Heart left ventricle (tissue), 13 donors: Measurements from ENCODE around the gene FYN.

Experiments used
- POLR2A ChIP-seq, 2 donors: fragments of 450-650 bp; IDR thresholded peaks; one replicate each; pipeline ENCODE4 v1.6.1; 2017; ENCODE audit warnings: antibody characterized with exemption in 2 of 2, mild to moderate bottlenecking in 2 of 2, moderate library complexity in 2 of 2
- TF ChIP-seq, protein P1 (sequence below), 12 donors: fragments of 200-600 bp; sonication (generic) in 4 of 12; IDR thresholded peaks; one replicate each; pipeline versions ENCODE4 v1.5.0 to v1.8.0; 2018 to 2022; ENCODE audit warnings: antibody characterized with exemption in 12 of 12, mild to moderate bottlenecking in 5 of 12
- donor health status: ischemic (EF 13 %, LVEDD 7.1; RV severe dilation, severe dysfunction).
- donor health status: DM: no; HTN: yes; CAD: no.
- donor health status: DM: no; HTN: no; CAD: no.
- donor health status: ischemic (EF 25% LVEDD 6.9; RV normal size, moderate dysfunction).
- donor health status: ischemic (EF 25% LVEDD 5.7; RV mildly dilated, moderate dysfunction).
- donor health status: ischemic (EF 35%, LVEDD 5.7; RV mildly dilated, moderate dysfunction).
- donor health status: nonischemic (EF 11% LVEDD 7.7; RV severe dilation, severe dysfunction).
- donor health status: DM: yes; HTN: yes; CAD: no.
- donor health status: PGD.
- donor health status: ischemic (EF 29% LVEDD 5.4; RV normal size, mild dysfunction).
- donor health status: nonischemic (EF 23%, LVEDD 6.1; RV moderate dilation, normal function).

- TF ChIP-seq, protein P1, sequence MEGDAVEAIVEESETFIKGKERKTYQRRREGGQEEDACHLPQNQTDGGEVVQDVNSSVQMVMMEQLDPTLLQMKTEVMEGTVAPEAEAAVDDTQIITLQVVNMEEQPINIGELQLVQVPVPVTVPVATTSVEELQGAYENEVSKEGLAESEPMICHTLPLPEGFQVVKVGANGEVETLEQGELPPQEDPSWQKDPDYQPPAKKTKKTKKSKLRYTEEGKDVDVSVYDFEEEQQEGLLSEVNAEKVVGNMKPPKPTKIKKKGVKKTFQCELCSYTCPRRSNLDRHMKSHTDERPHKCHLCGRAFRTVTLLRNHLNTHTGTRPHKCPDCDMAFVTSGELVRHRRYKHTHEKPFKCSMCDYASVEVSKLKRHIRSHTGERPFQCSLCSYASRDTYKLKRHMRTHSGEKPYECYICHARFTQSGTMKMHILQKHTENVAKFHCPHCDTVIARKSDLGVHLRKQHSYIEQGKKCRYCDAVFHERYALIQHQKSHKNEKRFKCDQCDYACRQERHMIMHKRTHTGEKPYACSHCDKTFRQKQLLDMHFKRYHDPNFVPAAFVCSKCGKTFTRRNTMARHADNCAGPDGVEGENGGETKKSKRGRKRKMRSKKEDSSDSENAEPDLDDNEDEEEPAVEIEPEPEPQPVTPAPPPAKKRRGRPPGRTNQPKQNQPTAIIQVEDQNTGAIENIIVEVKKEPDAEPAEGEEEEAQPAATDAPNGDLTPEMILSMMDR (IDR thresholded peaks at IDR 0.05), result no peak
- no peak for TF ChIP-seq POLR2A (IDR thresholded peaks at IDR 0.05)
Measured at GRCh38 chr6:111781041-111781708, 92.1 kb downstream of the FYN start.
